Right lobe of liver (tissue), 6 donors: Measurements from ENCODE around the gene GP1BB. TPM values are rescaled to one million over a fixed set of nuclear protein-coding genes. Genes with fewer than 3 reads are reported as not detected.

Experiments used
- ATAC-seq, 4 donors: fragments of 200-7000 bp; cut with Tn5 transposase; one replicate each; pipeline ENCODE4 v1.9.1; 2020; ENCODE audit warnings: mild to moderate bottlenecking in 4 of 4, moderate library complexity in 4 of 4
- DNase-seq, 3 donors: peaks; one replicate each; pipeline ENCODE4 v3.0.0-alpha.2; 2020
- H3K27ac ChIP-seq, 3 donors: fragments of 200-600 bp; one replicate each; pipeline ENCODE4 v1.8.0; 2022
- H3K27me3 ChIP-seq, 2 donors: fragments of 200-600 bp; one replicate each; pipeline ENCODE4 v1.8.0; 2022
- H3K36me3 ChIP-seq, 4 donors: fragments of 200-600 bp; sonication (generic) in 1 of 4; one replicate each; pipeline versions ENCODE4 v1.5.1 to v1.8.0; 2017 to 2022; ENCODE audit warnings: control low read depth in 1 of 4
- H3K4me1 ChIP-seq, 4 donors: fragments of 200-600 bp; sonication (generic) in 1 of 4; one replicate each; pipeline versions ENCODE4 v1.5.1 to v1.8.0; 2017 to 2022; ENCODE audit warnings: control low read depth in 1 of 4
- H3K4me3 ChIP-seq, 3 donors: fragments of 200-600 bp; one replicate each; pipeline ENCODE4 v1.8.0; 2022
- H3K9me3 ChIP-seq, 4 donors: fragments of 200-600 bp; sonication (generic) in 1 of 4; one replicate each; pipeline versions ENCODE4 v1.5.1 to v1.8.0; 2017 to 2022; ENCODE audit warnings: control low read depth in 1 of 4
- POLR2A ChIP-seq: fragments of 450-650 bp; IDR thresholded peaks from one replicate; pipeline ENCODE4 v1.6.1; 2017; ENCODE audit warnings: antibody characterized with exemption, mild to moderate bottlenecking
- WGBS: methylation state at CpG from one replicate; pipeline ENCODE4 v1.1.6; 2018; ENCODE audit warnings: low coverage, low lambda C conversion rate; ENCODE audit not compliant: insufficient coverage; ENCODE audit errors: missing lambda C conversion rate; 5-methylcytosine and 5-hydroxymethylcytosine counted together
- intact Hi-C, 2 donors: fragments of 100-400 bp; cut with DNase I; formaldehyde crosslinking; loops; one replicate each; pipeline versions ENCODE4 v1.11.2 to v1.14.1; 2022
- total RNA-seq, 6 experiments: library from RNA; depleted of rRNA in 2 of 6; stranded (reverse); fragments of >200 nt in 2 of 6; fragmentation: NEBNext Ultra II Directional in 3 of 6; extraction: Animal tissue kit (Norgen Biotek cat#: 25700) in 3 of 6; gene quantifications; one replicate each; pipeline versions ENCODE4 v1.1.0 to v1.2.4, GENCODE V29; 2016 to 2023
- TF ChIP-seq, protein P1 (sequence below), 4 donors: fragments of 200-600 bp in 3 of 4; fragments of 450-650 bp in 1 of 4; IDR thresholded peaks; one replicate each; pipeline versions ENCODE4 v1.5.1 to v1.8.0; 2016 to 2022; ENCODE audit warnings: antibody characterized with exemption in 4 of 4, mild to moderate bottlenecking in 2 of 4
- donor health status: DM: no; HTN: yes; CAD: no.
- donor health status: DM: no; HTN: no; CAD: no.
- donor health status: DM: no; HTN: no; CAD: no.
- donor health status: DM: no; HTN: yes; CAD: no.
- donor health status: DM: no; HTN: yes; CAD: no.

GP1BB gene
- total RNA-seq, 6 experiments from 2014 or later, result 0.15 to 1.3 (median 0.62) TPM; not detected in 1

DNA sequence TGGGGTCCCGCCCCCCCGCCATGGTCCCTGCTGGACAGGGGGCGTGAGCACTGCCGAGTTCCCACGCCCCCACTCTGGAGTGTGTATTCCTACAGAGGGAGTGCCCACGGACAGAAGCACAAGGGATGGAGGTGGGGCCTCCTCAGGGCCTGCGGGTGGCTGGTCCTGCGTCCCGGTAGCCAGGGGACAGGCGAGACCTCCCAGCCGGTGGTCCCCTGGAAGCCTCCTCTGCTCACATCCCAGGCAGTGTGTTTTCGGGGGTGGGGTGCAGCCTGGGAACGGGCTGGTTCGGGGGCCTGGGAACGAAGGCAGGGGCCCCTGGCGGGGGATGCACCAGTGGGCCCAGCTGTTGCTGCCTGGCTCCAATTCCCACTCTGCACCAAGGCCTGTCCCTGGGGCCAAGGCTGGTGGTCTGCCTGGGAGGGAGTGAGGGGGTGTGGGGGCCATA lies 16.1 kb downstream of the GP1BB start:
- Histone ChIP-seq H3K9me3 (no peaks in the 10 kb centered on the region), H3K4me3 (no peak overlapping the region), H3K27me3 (no peaks in the 10 kb centered on the region), H3K27ac (no peak overlapping the region), H3K36me3 (no peaks in the 10 kb centered on the region), H3K4me1 (no peaks in the 10 kb centered on the region)
- intact Hi-C loops, result no loop called here
- 94% methylated on average over 5 of the region's 16 CpGs for WGBS
- TF ChIP-seq, protein P1, sequence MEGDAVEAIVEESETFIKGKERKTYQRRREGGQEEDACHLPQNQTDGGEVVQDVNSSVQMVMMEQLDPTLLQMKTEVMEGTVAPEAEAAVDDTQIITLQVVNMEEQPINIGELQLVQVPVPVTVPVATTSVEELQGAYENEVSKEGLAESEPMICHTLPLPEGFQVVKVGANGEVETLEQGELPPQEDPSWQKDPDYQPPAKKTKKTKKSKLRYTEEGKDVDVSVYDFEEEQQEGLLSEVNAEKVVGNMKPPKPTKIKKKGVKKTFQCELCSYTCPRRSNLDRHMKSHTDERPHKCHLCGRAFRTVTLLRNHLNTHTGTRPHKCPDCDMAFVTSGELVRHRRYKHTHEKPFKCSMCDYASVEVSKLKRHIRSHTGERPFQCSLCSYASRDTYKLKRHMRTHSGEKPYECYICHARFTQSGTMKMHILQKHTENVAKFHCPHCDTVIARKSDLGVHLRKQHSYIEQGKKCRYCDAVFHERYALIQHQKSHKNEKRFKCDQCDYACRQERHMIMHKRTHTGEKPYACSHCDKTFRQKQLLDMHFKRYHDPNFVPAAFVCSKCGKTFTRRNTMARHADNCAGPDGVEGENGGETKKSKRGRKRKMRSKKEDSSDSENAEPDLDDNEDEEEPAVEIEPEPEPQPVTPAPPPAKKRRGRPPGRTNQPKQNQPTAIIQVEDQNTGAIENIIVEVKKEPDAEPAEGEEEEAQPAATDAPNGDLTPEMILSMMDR (IDR thresholded peaks at IDR 0.05), result no peak
- no peak for TF ChIP-seq POLR2A
- DNase-seq (no peak), ATAC-seq (no peak)

DNA sequence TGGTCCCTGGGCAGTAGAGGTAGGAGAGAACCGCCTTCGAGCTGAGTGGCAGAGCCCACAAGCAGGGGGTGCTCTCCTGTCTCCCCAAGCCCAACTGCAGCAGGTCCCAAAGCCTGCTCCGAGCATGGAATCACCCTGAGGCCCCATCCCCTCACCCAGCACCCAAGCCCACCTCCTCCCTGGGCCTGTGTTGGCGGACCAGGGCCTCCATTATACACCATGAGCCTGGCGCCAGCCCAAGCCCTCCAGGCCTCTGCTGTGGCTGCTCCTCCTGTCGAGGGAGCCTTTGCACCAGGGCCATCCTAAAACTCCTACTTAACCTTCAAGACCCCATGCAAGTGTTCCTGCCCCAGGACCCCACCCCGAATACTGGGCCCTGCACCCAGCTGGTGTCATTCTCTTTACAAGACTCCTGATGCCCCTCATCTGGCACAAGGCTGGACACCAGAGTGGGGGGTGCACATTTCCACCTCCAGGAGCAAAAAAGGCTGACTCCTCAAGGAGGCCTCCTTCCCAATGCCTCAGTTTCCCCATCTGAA lies 16.6 kb downstream of the GP1BB start:
- intact Hi-C loops, result no loop called here
- DNase-seq (no peak), ATAC-seq (no peak)
- H3K4me1 ChIP-seq, result no peaks in the 10 kb centered on the region
- H3K27me3 ChIP-seq, result no peaks in the 10 kb centered on the region
- no peaks in the 10 kb centered on the region for H3K9me3 ChIP-seq
- no peak overlapping the region for H3K27ac ChIP-seq
- WGBS, result 92% methylated on average over 2 of the region's 7 CpGs
- TF ChIP-seq, protein P1 (IDR thresholded peaks at IDR 0.05), result no peak
- TF ChIP-seq POLR2A, result no peak
- no peak overlapping the region for H3K4me3 ChIP-seq
- no peaks in the 10 kb centered on the region for H3K36me3 ChIP-seq

DNA sequence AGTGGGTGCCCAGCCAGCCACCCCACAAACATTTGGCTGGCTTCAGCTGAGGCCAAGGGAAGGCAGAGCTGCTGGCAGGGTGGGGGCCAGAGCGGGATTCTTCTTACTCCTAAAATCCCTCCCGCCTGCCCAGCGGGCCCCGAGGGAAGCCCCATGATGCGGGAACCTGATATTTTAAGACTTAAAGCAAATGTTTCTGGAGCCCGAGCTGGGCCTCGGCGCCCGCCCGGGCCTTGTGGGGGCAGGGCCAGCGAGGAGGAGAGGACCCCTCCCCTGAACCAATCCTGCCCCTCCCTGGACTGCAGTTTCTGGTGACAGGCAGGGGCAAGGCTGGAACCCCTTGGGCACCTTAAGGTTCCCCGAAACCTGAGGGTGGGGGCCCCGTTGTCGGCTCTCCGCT lies 17.2 kb downstream of the GP1BB start:
- H3K4me1 ChIP-seq, result no peaks in the 10 kb centered on the region
- DNase-seq, result no peak
- no peak for ATAC-seq
- TF ChIP-seq, protein P1 (IDR thresholded peaks at IDR 0.05), result no peak
- TF ChIP-seq POLR2A, result no peak
- no peak overlapping the region for H3K27ac ChIP-seq
- H3K9me3 ChIP-seq, result no peaks in the 10 kb centered on the region
- intact Hi-C loops, result no loop called here
- no peaks in the 10 kb centered on the region for H3K27me3 ChIP-seq
- WGBS, result no CpG with 5 or more reads among the region's 15 CpGs
- no peak overlapping the region for H3K4me3 ChIP-seq
- no peaks in the 10 kb centered on the region for H3K36me3 ChIP-seq

DNA sequence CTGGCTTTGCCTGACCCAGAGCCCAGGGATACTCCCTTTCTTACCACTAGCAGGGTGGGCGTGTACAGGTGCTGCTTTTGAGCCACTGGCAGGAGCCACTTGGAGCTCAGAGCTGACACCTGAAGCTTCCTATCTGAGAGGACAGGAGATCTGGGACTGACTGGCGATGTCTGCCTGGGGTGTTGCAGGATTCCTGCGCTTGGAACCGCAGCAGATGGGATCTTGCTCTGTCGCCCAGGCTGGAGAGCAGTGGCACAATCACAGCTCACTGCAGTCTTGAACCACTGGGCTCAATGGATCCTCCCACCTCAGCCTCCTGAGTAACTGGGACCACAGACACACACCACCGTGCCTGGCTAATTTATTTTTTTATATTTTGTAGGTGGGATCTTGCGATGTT lies 17.7 kb downstream of the GP1BB start:
- DNase-seq (no peak), ATAC-seq (no peak)
- Histone ChIP-seq H3K9me3 (no peaks in the 10 kb centered on the region), H3K27ac (no peak overlapping the region), H3K27me3 (no peaks in the 10 kb centered on the region), H3K4me1 (no peaks in the 10 kb centered on the region), H3K36me3 (no peaks in the 10 kb centered on the region), H3K4me3 (no peak overlapping the region)
- intact Hi-C loops, result no loop called here
- WGBS, result 83% methylated on average over 2 of the region's 7 CpGs
- TF ChIP-seq, protein P1 (IDR thresholded peaks at IDR 0.05), result no peak
- TF ChIP-seq POLR2A, result no peak
